Right cardiac atrium (tissue), 5 donors: ENCODE data around the gene SLC9A9. TPM values are rescaled to one million over a fixed set of nuclear protein-coding genes. Genes with fewer than 3 reads are reported as not detected.

ENCODE experiments used
- ATAC-seq, 2 donors: fragments of 200-7000 bp; cut with Tn5 transposase; one replicate each; pipeline versions ENCODE4 v1.8.0 to v1.9.1; 2020; ENCODE audit warnings: moderate library complexity in 2 of 2, mild to moderate bottlenecking in 1 of 2
- DNase-seq, 3 donors: peaks; one replicate each; pipeline ENCODE4 v3.0.0-alpha.2; 2020
- H3K27ac ChIP-seq: one replicate; pipeline ENCODE4 v1.5.1; 2013; ENCODE audit warnings: mild to moderate bottlenecking, low read length, control low read depth, moderate library complexity
- H3K27me3 ChIP-seq: one replicate; pipeline ENCODE4 v1.6.1; 2013; ENCODE audit not compliant: control insufficient read depth, insufficient read depth
- H3K4me1 ChIP-seq: one replicate; pipeline ENCODE4 v1.6.1; 2013; ENCODE audit warnings: low read length; ENCODE audit not compliant: control insufficient read depth, insufficient read depth
- H3K4me3 ChIP-seq: one replicate; pipeline ENCODE4 v1.5.1; 2013; ENCODE audit warnings: low read length, control low read depth
- H3K9me3 ChIP-seq: one replicate; pipeline ENCODE4 v1.6.1; 2013; ENCODE audit warnings: low read length; ENCODE audit not compliant: control insufficient read depth
- WGBS: extraction: QIAGEN DNeasy Blood & Tissue Kit; methylation state at CpG from one replicate; pipeline ENCODE4 v1.1.7; 2013; 5-methylcytosine and 5-hydroxymethylcytosine counted together
- intact Hi-C, 4 donors: fragments of 100-400 bp; cut with DNase I; formaldehyde crosslinking; loops; one replicate each; pipeline versions ENCODE4 v1.11.0 to v1.14.0; 2022 to 2023
- polyA plus RNA-seq: library from polyadenylated mRNA; stranded (reverse); fragments of 200-250 nt; gene quantifications from one replicate; pipeline ENCODE4 v1.2.3, GENCODE V29; 2013
- total RNA-seq, 4 donors: library from RNA; stranded (reverse); fragmentation: NEBNext Ultra II Directional; extraction: Animal tissue kit (Norgen Biotek cat#: 25700); gene quantifications; one replicate each; pipeline ENCODE4 v1.2.1, GENCODE V29; 2021
- donor health status: healthy with polysubstance abuse.
- donor health status: DM: no; HTN: yes; CAD: no.
- donor health status: DM: no; HTN: no; CAD: no.
- donor health status: DM: no; HTN: yes; CAD: no; lungs with severe emphysema.
- donor health status: DM: yes; HTN: yes; CAD: no.

Gene SLC9A9
- total and polyA plus RNA-seq, 5 donors, result 3.6 to 14.9 (median 9.2) TPM

DNA sequence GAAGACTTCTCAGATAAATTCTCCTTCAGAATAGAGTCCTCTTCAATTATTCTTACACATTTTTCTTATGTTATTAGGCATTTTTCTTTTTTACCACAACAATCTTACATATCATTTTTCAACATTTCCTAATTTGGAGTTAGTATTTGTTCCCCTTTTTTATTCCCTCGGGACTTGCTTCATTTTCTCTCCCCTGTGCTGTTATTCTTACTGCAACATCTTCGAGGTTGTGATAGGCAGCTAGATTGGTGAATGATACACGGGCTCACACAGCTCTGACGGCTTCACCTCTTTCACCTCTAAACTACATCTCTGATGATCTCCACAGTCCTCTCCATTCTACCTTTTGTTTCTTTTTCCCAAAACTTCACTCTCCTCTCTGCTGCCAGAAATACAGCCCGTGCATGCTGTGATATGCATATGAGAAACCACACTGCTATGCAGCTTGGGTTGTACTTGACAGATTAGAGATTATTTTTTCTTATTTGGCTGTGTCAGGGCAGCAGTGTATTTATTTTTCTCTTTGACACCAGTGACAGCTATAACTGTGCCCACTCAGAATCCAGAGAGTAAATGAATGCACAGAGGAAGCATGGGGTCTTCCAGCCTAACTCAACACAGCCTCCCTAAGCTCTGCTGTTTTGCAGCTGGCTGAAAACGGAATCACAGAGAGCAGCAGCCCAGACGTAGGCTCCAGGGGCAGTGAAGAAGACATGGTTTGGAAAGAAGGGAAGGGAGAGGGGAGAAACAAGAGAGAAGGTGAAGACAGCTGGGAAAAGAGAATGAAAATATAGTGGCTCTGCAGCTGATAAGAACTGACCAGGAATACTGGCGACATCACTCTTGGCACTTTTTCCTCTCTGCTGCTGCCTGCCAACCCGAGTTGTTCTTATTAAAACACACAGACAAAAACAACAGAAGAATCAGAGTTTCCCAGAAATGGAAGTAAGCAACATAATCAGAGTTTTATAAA lies 61.8 kb downstream of the SLC9A9 start:
- H3K27me3 ChIP-seq, result no peaks in the 10 kb centered on the region
- H3K4me1 ChIP-seq, result no peaks in the 10 kb centered on the region
- H3K9me3 ChIP-seq, result no peaks in the 10 kb centered on the region
- WGBS, result 23% methylated on average over 9 of the region's 9 CpGs
- ATAC-seq, result peak; percentile 55 to 90
- intact Hi-C loops, result no loop called here
- peak overlapping the region; percentile 6 for H3K27ac ChIP-seq
- H3K4me3 ChIP-seq, result peak overlapping the region; percentile 39
- DNase-seq, result peak; percentile 52 to 84 (median 69)

DNA sequence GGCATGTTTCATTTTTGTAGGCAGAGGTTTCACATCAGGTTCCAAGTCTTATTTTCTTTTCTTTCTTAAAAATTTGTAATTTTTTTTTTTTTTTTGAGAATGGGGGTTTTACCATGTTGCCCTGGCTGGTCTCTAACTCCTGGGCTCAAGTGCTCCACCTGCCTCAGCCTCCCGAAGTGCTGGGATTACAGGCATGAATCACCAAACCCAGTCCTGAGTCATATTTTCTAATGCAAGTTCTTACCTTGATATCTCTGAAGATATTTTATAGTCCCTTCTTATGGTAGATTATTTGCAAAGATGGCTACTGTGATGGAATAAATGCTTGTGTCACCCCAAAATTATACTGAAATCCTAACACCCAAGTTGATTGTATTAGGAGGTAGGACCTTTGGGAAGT lies 63.8 kb downstream of the SLC9A9 start:
- WGBS, result 95% methylated on average over 1 of the region's 1 CpG
- Histone ChIP-seq H3K4me3 (no peak overlapping the region), H3K27ac (no peak overlapping the region), H3K4me1 (no peaks in the 10 kb centered on the region), H3K27me3 (no peaks in the 10 kb centered on the region), H3K9me3 (no peaks in the 10 kb centered on the region)
- DNase-seq (no peak), ATAC-seq (no peak)
- intact Hi-C loops, result no loop called here

GRCh38 chr3:143783851-143784370 lies 64.4 kb downstream of the SLC9A9 start:
- Histone ChIP-seq H3K27me3 (no peaks in the 10 kb centered on the region), H3K27ac (no peak overlapping the region), H3K9me3 (no peaks in the 10 kb centered on the region), H3K4me3 (no peak overlapping the region), H3K4me1 (no peaks in the 10 kb centered on the region)
- 56% methylated on average over 4 of the region's 4 CpGs for WGBS
- DNase-seq (no peak), ATAC-seq (no peak)
- intact Hi-C loops, result no loop called here

DNA sequence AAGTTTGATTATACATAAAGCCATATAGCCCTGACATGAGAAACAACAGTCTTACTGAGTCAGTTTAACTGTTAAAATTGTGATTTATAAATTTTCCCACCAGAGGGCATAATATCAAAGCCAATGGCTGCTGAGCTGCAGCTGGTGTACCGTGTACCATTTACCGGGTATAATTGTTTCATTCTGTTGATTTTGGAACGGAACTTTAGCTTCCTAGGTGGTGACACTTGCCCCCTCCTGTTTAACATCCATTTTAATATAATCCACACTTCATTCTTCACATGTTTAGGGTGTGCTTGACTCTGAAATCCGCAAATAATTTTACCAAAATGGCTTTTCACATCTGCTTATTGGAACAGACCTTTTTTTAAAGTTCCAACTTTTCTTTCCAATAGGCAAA lies 72.8 kb downstream of the SLC9A9 start:
- intact Hi-C loops, result loop anchor here in 3 of 4 donors (10.0 kb wide), 2 partner anchors 169 to 179 kb away; no protein-coding TSS in a partner anchor
- WGBS, result 13% methylated on average over 4 of the region's 4 CpGs
- H3K27me3 ChIP-seq, result no peaks in the 10 kb centered on the region

GRCh38 chr3:143771939-143772338 lies 76.3 kb downstream of the SLC9A9 start:
- DNase-seq (no peak), ATAC-seq (peak; percentile 41 to 74)
- Histone ChIP-seq H3K9me3 (no peaks in the 10 kb centered on the region), H3K27me3 (no peaks in the 10 kb centered on the region), H3K27ac (no peak overlapping the region), H3K4me3 (no peak overlapping the region), H3K4me1 (no peaks in the 10 kb centered on the region)
- WGBS, result 77% methylated on average over 5 of the region's 5 CpGs
- intact Hi-C loops, result loop anchor here in 3 of 4 donors (10.0 kb wide), 2 partner anchors 173 to 183 kb away; no protein-coding TSS in a partner anchor

More for the DNA sequence above, 72.8 kb downstream of the SLC9A9 start:
- DNase-seq (no peak), ATAC-seq (peak; percentile 66 to 73)
- Histone ChIP-seq H3K27ac (no peak overlapping the region), H3K9me3 (no peaks in the 10 kb centered on the region), H3K4me3 (peak overlapping the region; percentile 16), H3K4me1 (no peaks in the 10 kb centered on the region)

- WGBS, result 57% methylated on average over 3 of the region's 3 CpGs
- Histone ChIP-seq H3K27me3 (no peaks in the 10 kb centered on the region), H3K4me3 (no peak overlapping the region), H3K27ac (no peak overlapping the region), H3K4me1 (no peaks in the 10 kb centered on the region), H3K9me3 (no peaks in the 10 kb centered on the region)
- DNase-seq (no peak), ATAC-seq (no peak)
- intact Hi-C loops, result loop anchor here in 3 of 4 donors (10.0 kb wide), 2 partner anchors 174 to 184 kb away; no protein-coding TSS in a partner anchor
Observed at GRCh38 chr3:143771258-143771657, 77.0 kb downstream of the SLC9A9 start.

DNA sequence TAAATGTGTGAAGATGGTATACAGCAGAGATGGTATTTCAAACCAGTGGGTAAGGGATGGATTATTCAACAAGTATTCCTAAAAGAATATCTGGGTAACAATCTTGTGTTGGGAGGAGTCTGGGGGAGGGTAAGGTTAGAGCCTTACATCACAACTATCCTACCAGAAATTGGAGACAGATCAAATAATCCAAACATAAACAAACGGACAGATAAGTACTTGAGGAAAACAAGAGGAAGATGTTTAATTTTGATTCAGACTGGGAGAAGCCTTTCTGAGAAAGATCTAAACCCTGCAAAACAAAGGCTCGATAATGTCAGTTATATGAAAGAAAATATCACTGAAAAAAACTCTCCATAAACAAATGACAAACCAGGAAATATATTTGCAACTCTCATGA lies 77.9 kb downstream of the SLC9A9 start:
- ATAC-seq, result no peak
- 66% methylated on average over 2 of the region's 2 CpGs for WGBS

GRCh38 chr3:143769616-143770015 lies 78.7 kb downstream of the SLC9A9 start:
- DNase-seq (no peak), ATAC-seq (no peak)
- no peaks in the 10 kb centered on the region for H3K4me1 ChIP-seq
- H3K4me3 ChIP-seq, result no peak overlapping the region
- no peaks in the 10 kb centered on the region for H3K27me3 ChIP-seq
- 33% methylated on average over 1 of the region's 1 CpG for WGBS
- no peaks in the 10 kb centered on the region for H3K9me3 ChIP-seq
- H3K27ac ChIP-seq, result no peak overlapping the region
- intact Hi-C loops, result loop anchor here in 3 of 4 donors (10.0 kb wide), 2 partner anchors 175 to 185 kb away; no protein-coding TSS in a partner anchor

More for the DNA sequence above, 77.9 kb downstream of the SLC9A9 start:
- intact Hi-C loops, result loop anchor here in 3 of 4 donors (10.0 kb wide), 2 partner anchors 174 to 184 kb away; no protein-coding TSS in a partner anchor
- H3K27me3 ChIP-seq, result no peaks in the 10 kb centered on the region
- DNase-seq, result no peak
- no peak overlapping the region for H3K27ac ChIP-seq
- no peak overlapping the region for H3K4me3 ChIP-seq
- no peaks in the 10 kb centered on the region for H3K9me3 ChIP-seq
- no peaks in the 10 kb centered on the region for H3K4me1 ChIP-seq

DNA sequence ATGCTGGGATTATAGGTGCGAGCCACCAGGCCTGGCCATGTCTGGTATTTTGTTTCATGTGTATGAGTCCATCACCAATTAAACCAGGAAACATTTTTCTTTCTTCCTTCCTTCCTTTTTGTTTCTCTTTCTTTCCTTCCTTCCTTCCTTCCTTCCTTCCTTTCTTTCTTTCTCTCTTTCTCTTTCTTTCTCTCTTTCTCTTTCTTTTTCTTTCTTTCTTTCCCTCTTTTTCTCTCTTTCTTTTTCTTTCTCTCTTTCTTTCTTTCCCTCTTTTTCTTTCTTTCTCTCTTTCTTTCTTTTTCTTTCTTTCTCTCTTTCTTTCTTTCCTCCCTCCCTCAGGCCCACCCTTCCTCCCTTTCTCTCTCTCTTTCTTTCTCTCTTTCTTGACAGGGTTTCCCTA lies 83.4 kb downstream of the SLC9A9 start:
- 96% methylated on average over 1 of the region's 1 CpG for WGBS
- ATAC-seq, result no peak
- Histone ChIP-seq H3K27me3 (no peaks in the 10 kb centered on the region), H3K4me3 (no peak overlapping the region), H3K27ac (no peak overlapping the region), H3K9me3 (no peaks in the 10 kb centered on the region), H3K4me1 (no peaks in the 10 kb centered on the region)
- intact Hi-C loops, result no loop called here
- no peak for DNase-seq

- intact Hi-C loops, result no loop called here
- H3K27me3 ChIP-seq, result no peaks in the 10 kb centered on the region
- DNase-seq, result no peak
- H3K4me3 ChIP-seq, result no peak overlapping the region
- ATAC-seq, result no peak
- no peaks in the 10 kb centered on the region for H3K9me3 ChIP-seq
- H3K4me1 ChIP-seq, result no peaks in the 10 kb centered on the region
- no peak overlapping the region for H3K27ac ChIP-seq
Observed at GRCh38 chr3:143763564-143764162, 84.6 kb downstream of the SLC9A9 start.

GRCh38 chr3:143757691-143758090 lies 90.6 kb downstream of the SLC9A9 start:
- peaks cover 1% of the 10 kb centered on the region for H3K4me1 ChIP-seq
- no peak for DNase-seq
- H3K4me3 ChIP-seq, result no peak overlapping the region
- H3K27ac ChIP-seq, result no peak overlapping the region
- intact Hi-C loops, result no loop called here
- ATAC-seq, result no peak
- H3K9me3 ChIP-seq, result no peaks in the 10 kb centered on the region
- WGBS, result 76% methylated on average over 4 of the region's 4 CpGs
- no peaks in the 10 kb centered on the region for H3K27me3 ChIP-seq
